Psoas muscle (tissue), 8 donors: ENCODE results near the gene ECD. TPM values are rescaled to one million over a fixed set of nuclear protein-coding genes. Genes with fewer than 3 reads are reported as not detected.
A peak's percentile ranks its signal among the peaks of the same experiment; 100 is the strongest.

Experiments used
- ATAC-seq, 4 donors: fragments of 200-7000 bp; cut with Tn5 transposase; one replicate each; pipeline ENCODE4 v1.9.1; 2020; ENCODE audit warnings: moderate library complexity in 3 of 4, mild to moderate bottlenecking in 2 of 4
- DNase-seq, 2 donors: peaks; one replicate each; pipeline ENCODE4 v3.0.0-alpha.2; 2020
- H3K27ac ChIP-seq: fragments of 200-600 bp; one replicate; pipeline ENCODE4 v1.8.0; 2022
- H3K27me3 ChIP-seq, 3 donors: fragments of 200-600 bp in 1 of 3; one replicate each; pipeline versions ENCODE4 v1.6.1 to v1.8.0; 2013 to 2022; ENCODE audit warnings: low read length in 2 of 3, mild to moderate bottlenecking in 2 of 3, moderate library complexity in 1 of 3; ENCODE audit not compliant: insufficient read depth in 3 of 3
- H3K36me3 ChIP-seq, 2 donors: fragments of 200-600 bp in 1 of 2; one replicate each; pipeline versions ENCODE4 v1.6.1 to v1.8.0; 2013 to 2022; ENCODE audit warnings: low read depth in 1 of 2, mild to moderate bottlenecking in 1 of 2, moderate library complexity in 1 of 2; ENCODE audit not compliant: insufficient read depth in 1 of 2
- H3K4me1 ChIP-seq: fragments of 200-600 bp; one replicate; pipeline ENCODE4 v1.8.0; 2022
- H3K4me3 ChIP-seq: fragments of 200-600 bp; one replicate; pipeline ENCODE4 v1.8.0; 2022; ENCODE audit warnings: mild to moderate bottlenecking
- H3K9me3 ChIP-seq: fragments of 200-600 bp; one replicate; pipeline ENCODE4 v1.8.0; 2022
- WGBS, 3 donors: extraction: QIAGEN DNeasy Blood & Tissue Kit; methylation state at CpG; one replicate each; pipeline versions ENCODE4 v1.1.6 to v1.1.7; 2013; 5-methylcytosine and 5-hydroxymethylcytosine counted together
- intact Hi-C, 2 donors: fragments of 100-400 bp; cut with DNase I; formaldehyde crosslinking; loops; one replicate each; pipeline versions ENCODE4 v1.11.0 to v1.14.2; 2022
- polyA plus RNA-seq, 3 donors: library from polyadenylated mRNA; stranded (reverse); fragments of 200-250 nt; gene quantifications; one replicate each; pipeline ENCODE4 v1.2.3, GENCODE V29; 2013
- total RNA-seq, 4 donors: library from RNA; stranded (reverse); fragmentation: NEBNext Ultra II Directional in 2 of 4; extraction: Animal tissue kit (Norgen Biotek cat#: 25700) in 2 of 4; gene quantifications; one replicate each; pipeline versions ENCODE4 v1.2.1 to v1.2.4, GENCODE V29; 2021 to 2023
- TF ChIP-seq, protein P1 (sequence below): fragments of 200-600 bp; IDR thresholded peaks from one replicate; pipeline ENCODE4 v1.8.0; 2022; ENCODE audit warnings: antibody characterized with exemption
- donor health status: healthy with polysubstance abuse.
- donor health status: DM: no; HTN: no; CAD: no; lungs with moderate emphysema.
- donor health status: Bipolar disorder and iron deficiency.
- donor health status: healthy.
- donor health status: DM: yes; HTN: yes; CAD: no.
- donor health status: DM: no; HTN: no; CAD: no.
- donor health status: DM: no; HTN: no; CAD: no.
- donor health status: DM: yes; HTN: yes; CAD: no.

Gene ECD
- total and polyA plus RNA-seq, 7 donors: 7.0 to 17.1 (median 12.2) TPM

DNA sequence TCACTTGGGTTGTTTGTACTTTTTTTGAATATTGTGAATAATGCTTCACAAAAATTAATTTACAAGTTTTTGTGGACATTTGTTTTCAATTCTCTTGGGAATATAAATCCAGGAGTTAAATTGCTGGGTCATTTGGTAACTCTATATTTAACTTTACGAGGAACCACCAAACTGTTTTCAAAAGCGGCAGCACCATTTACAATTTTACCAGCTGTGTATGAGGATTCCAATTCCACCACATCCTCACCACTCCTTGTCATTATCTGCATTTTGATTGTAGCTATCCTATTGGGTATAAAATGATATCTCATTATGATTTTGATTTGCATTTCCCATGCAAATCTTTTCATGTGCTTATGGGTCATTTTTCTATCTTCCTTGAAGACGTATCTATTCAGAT is 61.5 kb downstream of the ECD start:
- Histone ChIP-seq H3K4me1 (peaks cover 9% of the 10 kb centered on the region), H3K9me3 (no peaks in the 10 kb centered on the region), H3K36me3 (peaks cover 0 to 6% of the 10 kb centered on the region in 2 donors), H3K4me3 (no peak overlapping the region), H3K27me3 (no peaks in the 10 kb centered on the region), H3K27ac (no peak overlapping the region)
- TF ChIP-seq, protein P1, sequence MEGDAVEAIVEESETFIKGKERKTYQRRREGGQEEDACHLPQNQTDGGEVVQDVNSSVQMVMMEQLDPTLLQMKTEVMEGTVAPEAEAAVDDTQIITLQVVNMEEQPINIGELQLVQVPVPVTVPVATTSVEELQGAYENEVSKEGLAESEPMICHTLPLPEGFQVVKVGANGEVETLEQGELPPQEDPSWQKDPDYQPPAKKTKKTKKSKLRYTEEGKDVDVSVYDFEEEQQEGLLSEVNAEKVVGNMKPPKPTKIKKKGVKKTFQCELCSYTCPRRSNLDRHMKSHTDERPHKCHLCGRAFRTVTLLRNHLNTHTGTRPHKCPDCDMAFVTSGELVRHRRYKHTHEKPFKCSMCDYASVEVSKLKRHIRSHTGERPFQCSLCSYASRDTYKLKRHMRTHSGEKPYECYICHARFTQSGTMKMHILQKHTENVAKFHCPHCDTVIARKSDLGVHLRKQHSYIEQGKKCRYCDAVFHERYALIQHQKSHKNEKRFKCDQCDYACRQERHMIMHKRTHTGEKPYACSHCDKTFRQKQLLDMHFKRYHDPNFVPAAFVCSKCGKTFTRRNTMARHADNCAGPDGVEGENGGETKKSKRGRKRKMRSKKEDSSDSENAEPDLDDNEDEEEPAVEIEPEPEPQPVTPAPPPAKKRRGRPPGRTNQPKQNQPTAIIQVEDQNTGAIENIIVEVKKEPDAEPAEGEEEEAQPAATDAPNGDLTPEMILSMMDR: no peak
- no peak for ATAC-seq
- intact Hi-C loops: loop anchor here in 1 of 2 donors (5.0 kb wide), 1 partner anchor 771 kb away; no protein-coding TSS in a partner anchor
- 91 to 92% (median 91%) methylated on average over 3 of the region's 3 CpGs for WGBS, 3 donors
- no peak for DNase-seq

DNA sequence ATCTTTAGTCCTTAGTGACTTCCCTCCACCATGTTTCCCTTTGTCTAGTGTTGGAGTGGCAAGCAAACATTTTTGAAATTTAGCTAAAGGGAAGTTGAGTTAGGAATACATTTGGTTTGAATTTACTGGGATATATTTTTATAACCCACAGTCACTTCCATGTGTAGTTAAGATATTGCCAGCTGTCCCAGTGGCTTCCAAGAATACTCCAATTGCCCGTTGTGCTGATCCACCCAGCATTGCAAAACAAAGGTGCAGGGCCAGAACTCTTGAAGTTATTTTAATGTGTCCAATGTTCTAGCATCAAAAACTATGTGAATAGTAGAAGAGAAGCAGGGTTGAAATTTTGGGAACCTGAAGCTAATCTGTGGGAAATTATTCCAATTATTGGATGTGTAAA is 68.7 kb downstream of the ECD start:
- 21 to 45% (median 40%) methylated on average over 1 of the region's 1 CpG for WGBS, 3 donors
- DNase-seq (no peak), ATAC-seq (peak in 3 of 4 donors; percentile 32 to 59 (median 50))
- intact Hi-C loops: loop anchor here in 1 of 2 donors (5.0 kb wide), 1 partner anchor 58 kb away; no protein-coding TSS in a partner anchor
- Histone ChIP-seq H3K27ac (peak overlapping the region; percentile 96), H3K36me3 (peaks cover 0 to 5% of the 10 kb centered on the region in 2 donors), H3K4me3 (peak overlapping the region; percentile 13), H3K27me3 (no peaks in the 10 kb centered on the region), H3K9me3 (no peaks in the 10 kb centered on the region), H3K4me1 (peaks cover 39% of the 10 kb centered on the region)
- TF ChIP-seq, protein P1: no peak

DNA sequence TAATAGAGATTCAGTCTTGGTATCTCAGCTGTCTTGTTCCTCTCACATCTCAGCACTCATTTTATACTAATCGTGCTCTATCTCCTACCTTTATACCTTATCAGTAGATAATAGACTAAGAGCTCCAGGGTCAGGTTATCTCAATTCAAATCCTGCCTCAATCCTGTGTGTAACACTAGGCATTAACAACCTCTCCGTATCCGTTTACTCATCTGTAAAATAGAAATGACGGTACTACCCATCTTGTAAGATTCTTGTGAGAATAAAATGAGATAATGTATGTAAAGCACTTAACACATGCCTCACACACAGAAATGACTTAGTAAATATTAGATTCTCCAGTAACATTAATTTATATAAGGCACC is 70.5 kb downstream of the ECD start:
- ATAC-seq (no peak), DNase-seq (no peak)
- Histone ChIP-seq H3K36me3 (peaks cover 0 to 5% of the 10 kb centered on the region in 2 donors), H3K4me1 (peaks cover 46% of the 10 kb centered on the region), H3K9me3 (no peaks in the 10 kb centered on the region), H3K27ac (peak overlapping the region; percentile 96), H3K27me3 (no peaks in the 10 kb centered on the region), H3K4me3 (peak overlapping the region; percentile 70)
- TF ChIP-seq, protein P1: no peak
- 21 to 37% (median 26%) methylated on average over 4 of the region's 4 CpGs for WGBS, 3 donors
- intact Hi-C loops: loop anchor here (2.0 to 5.0 kb wide), 3 partner anchors 14 to 62 kb away; partner anchors contain the start of gene NUDT13 (in 1 of the 2)

DNA sequence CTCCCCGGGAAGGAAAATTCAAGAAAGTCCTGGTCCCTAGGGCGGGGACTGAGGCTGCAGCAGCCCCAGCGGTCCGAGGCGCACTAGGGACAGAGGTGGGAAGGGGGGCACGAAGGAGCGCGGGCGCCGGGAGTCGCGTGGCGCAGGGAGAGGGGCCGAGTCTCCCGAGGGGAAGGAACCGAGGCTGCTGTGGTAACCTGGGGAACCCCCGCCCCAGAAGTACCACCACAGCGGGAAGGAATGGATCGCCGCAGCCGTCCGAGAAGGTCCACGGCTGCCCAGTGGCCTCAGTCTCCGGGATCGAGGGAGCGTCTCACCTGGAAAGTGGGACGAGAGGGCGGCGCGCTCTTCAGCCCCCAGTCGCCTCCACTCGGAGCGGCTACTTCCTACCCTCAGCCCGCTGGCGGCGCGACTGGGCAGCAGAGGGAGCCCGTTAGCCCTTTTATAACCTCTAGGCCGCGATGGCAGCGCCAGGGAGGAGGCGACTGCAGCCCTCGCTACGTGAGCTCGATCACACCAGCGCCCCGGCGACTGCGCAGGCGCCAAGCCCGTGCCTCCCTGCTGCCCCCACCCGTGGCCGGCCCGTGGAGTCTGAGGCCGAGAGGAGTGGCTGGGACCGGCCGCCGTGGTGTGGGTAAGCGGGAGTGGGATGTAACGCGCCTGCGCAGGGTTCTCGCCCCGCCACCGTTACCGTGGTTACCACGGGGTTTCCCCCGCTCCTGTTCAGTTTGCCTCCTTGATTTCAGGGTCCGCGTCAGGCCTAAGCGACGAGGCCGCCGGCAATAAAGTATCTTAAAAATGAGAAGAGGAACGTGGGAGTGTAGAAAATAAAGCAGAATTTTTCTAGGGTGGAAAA is 71.1 kb downstream of the ECD start, which contains the start of gene P4HA1:
Gene P4HA1, minus strand, starts transcription at position 418 of the 856 bp plus-strand sequence. CDS start 21,983 bp downstream, outside the sequence.
- DNase-seq: peak; percentile 100
- Histone ChIP-seq H3K4me1 (peaks cover 52% of the 10 kb centered on the region), H3K9me3 (no peaks in the 10 kb centered on the region), H3K27me3 (no peaks in the 10 kb centered on the region), H3K36me3 (peaks cover 0 to 5% of the 10 kb centered on the region in 2 donors), H3K4me3 (peak within 1 kb of the TSS; percentile 70), H3K27ac (peak within 1 kb of the TSS; percentile 96)
- intact Hi-C loops: loop anchor here (2.0 to 5.0 kb wide), 3 partner anchors 14 to 62 kb away; partner anchors contain the start of gene NUDT13 (in 1 of the 2)
- TF ChIP-seq, protein P1: peak; percentile 59
- WGBS, 3 donors: 0 to 1% (median 0%) methylated on average over 65 to 75 of the region's 75 CpGs
- peak; percentile 90 to 97 (median 94) for ATAC-seq
